WTC11 (cell line): ENCODE data around the gene RIPOR3.

Source experiments
- ATF2 ChIP-seq: sonication (generic); formaldehyde crosslinking; IDR thresholded peaks from 2 replicates; pipeline ENCODE4 v1.8.1; 2022; ENCODE audit warnings: low read depth, missing genetic modification reagents, borderline replicate concordance
- CTCF ChIP-seq: fragments of 200-600 bp; IDR thresholded peaks from 2 replicates; pipeline ENCODE4 v1.8.0; 2022; ENCODE audit warnings: antibody characterized with exemption
- FOXJ3 ChIP-seq: sonication (generic); formaldehyde crosslinking; IDR thresholded peaks from 2 replicates; pipeline ENCODE4 v1.9.0; 2021; ENCODE audit warnings: missing genetic modification reagents, mild to moderate bottlenecking, borderline replicate concordance
- FOXK1 ChIP-seq: sonication (generic); formaldehyde crosslinking; IDR thresholded peaks from 2 replicates; pipeline ENCODE4 v1.8.0; 2022; ENCODE audit warnings: mild to moderate bottlenecking, moderate library complexity, missing genetic modification reagents
- MLX ChIP-seq: sonication (generic); formaldehyde crosslinking; IDR thresholded peaks from 2 replicates; pipeline ENCODE4 v1.8.1; 2023; ENCODE audit warnings: mild to moderate bottlenecking, missing genetic modification reagents, moderate library complexity
- PRDM15 ChIP-seq: sonication (generic); formaldehyde crosslinking; IDR thresholded peaks from 2 replicates; pipeline ENCODE4 v1.8.0; 2022; ENCODE audit warnings: missing genetic modification reagents
- USF1 ChIP-seq: sonication (generic); formaldehyde crosslinking; IDR thresholded peaks from 2 replicates; pipeline ENCODE4 v1.8.0; 2022; ENCODE audit warnings: mild to moderate bottlenecking, missing genetic modification reagents

- TF ChIP-seq MLX, result no peak
- TF ChIP-seq FOXJ3 (CRISPR knock-in tag), result no peak
- no peak for TF ChIP-seq CTCF
- TF ChIP-seq FOXK1 (CRISPR knock-in tag), result no peak
- no peak for TF ChIP-seq PRDM15 (CRISPR knock-in tag)
- TF ChIP-seq USF1 (CRISPR knock-in tag), result no peak
- TF ChIP-seq ATF2 (CRISPR knock-in tag), result no peak
Measured at GRCh38 chr20:50595988-50596693, 95.2 kb downstream of the RIPOR3 start.
